Right lobe of liver (tissue), 4 donors: Measurements from ENCODE around the gene ASIC2.

Source experiments
- CTCF ChIP-seq, 4 donors: fragments of 200-600 bp in 3 of 4; fragments of 450-650 bp in 1 of 4; IDR thresholded peaks; one replicate each; pipeline versions ENCODE4 v1.5.1 to v1.8.0; 2016 to 2022; ENCODE audit warnings: antibody characterized with exemption in 4 of 4, mild to moderate bottlenecking in 2 of 4
- POLR2A ChIP-seq: fragments of 450-650 bp; IDR thresholded peaks from one replicate; pipeline ENCODE4 v1.6.1; 2017; ENCODE audit warnings: antibody characterized with exemption, mild to moderate bottlenecking
- donor health status: DM: no; HTN: no; CAD: no.
- donor health status: DM: no; HTN: no; CAD: no.
- donor health status: DM: no; HTN: yes; CAD: no.

GRCh38 chr17:33169580-33170285, 123.4 kb downstream of the ASIC2 start:
- no peak for TF ChIP-seq CTCF (IDR thresholded peaks at IDR 0.05)
- no peak for TF ChIP-seq POLR2A
